Measurements from ENCODE around the gene CDKN1B. TPM values are rescaled to one million over a fixed set of nuclear protein-coding genes. Genes with fewer than 3 reads are reported as not detected.
"Not testable (repeated sequence)": the region's sequence is repeated elsewhere in the genome, so short reads cannot be mapped to it uniquely, and the experiment has no call there.

CDKN1B gene
- total RNA-seq, 1 donor from 2014 or later: 25.5 TPM

GRCh38 chr12:12723149-12723680 lies 6.0 kb downstream of the CDKN1B start:
- ATAC-seq (no peak), DNase-seq (ENCODE audit: low spot score) (no peak)

- ATAC-seq: peak; percentile 49
- DNase-seq (ENCODE audit: low spot score): peak; percentile 65
Observed at GRCh38 chr12:12723681-12724420, 6.7 kb downstream of the CDKN1B start.

GRCh38 chr12:12724421-12725085 lies 7.4 kb downstream of the CDKN1B start:
- DNase-seq (ENCODE audit: low spot score): no peak
- peak; percentile 22 for ATAC-seq

GRCh38 chr12:12725086-12725955 lies 8.2 kb downstream of the CDKN1B start:
- DNase-seq (ENCODE audit: low spot score): peak; percentile 95
- peak; percentile 75 for ATAC-seq

- DNase-seq (ENCODE audit: low spot score) (no peak), ATAC-seq (no peak)
Observed at GRCh38 chr12:12725956-12726554, 8.9 kb downstream of the CDKN1B start.

- DNase-seq (ENCODE audit: low spot score): no peak
- ATAC-seq: no peak
Observed at GRCh38 chr12:12726555-12727093, 9.5 kb downstream of the CDKN1B start.

GRCh38 chr12:12731178-12731577 lies 14.0 kb downstream of the CDKN1B start:
- ATAC-seq (no peak), DNase-seq (ENCODE audit: low spot score) (no peak)

- DNase-seq (ENCODE audit: low spot score) (no peak), ATAC-seq (no peak)
Observed at GRCh38 chr12:12731785-12732184, 14.6 kb downstream of the CDKN1B start.

GRCh38 chr12:12733118-12733517 lies 15.9 kb downstream of the CDKN1B start:
- no peak for ATAC-seq
- no peak for DNase-seq (ENCODE audit: low spot score)

- DNase-seq (ENCODE audit: low spot score): no peak
- ATAC-seq: no peak
Observed at GRCh38 chr12:12734054-12734453, 16.9 kb downstream of the CDKN1B start.

- ATAC-seq (no peak), DNase-seq (ENCODE audit: low spot score) (no peak)
Observed at GRCh38 chr12:12734561-12735071, 17.4 kb downstream of the CDKN1B start.

- DNase-seq (ENCODE audit: low spot score) (no peak), ATAC-seq (no peak)
Observed at GRCh38 chr12:12735301-12735700, 18.1 kb downstream of the CDKN1B start.

- peak; percentile 87 for ATAC-seq
- DNase-seq (ENCODE audit: low spot score): no peak
Observed at GRCh38 chr12:12736759-12737676, 19.9 kb downstream of the CDKN1B start.

- DNase-seq (ENCODE audit: low spot score); ATAC-seq: not testable (repeated sequence)
Observed at GRCh38 chr12:12738152-12738551, 21.0 kb downstream of the CDKN1B start.

- ATAC-seq: peak; percentile 48
- DNase-seq (ENCODE audit: low spot score): no peak
Observed at GRCh38 chr12:12741660-12742059, 24.5 kb downstream of the CDKN1B start.

- ATAC-seq: no peak
- DNase-seq (ENCODE audit: low spot score): no peak
Observed at GRCh38 chr12:12744546-12745305, 27.6 kb downstream of the CDKN1B start.

- ATAC-seq (no peak), DNase-seq (ENCODE audit: low spot score) (no peak)
Observed at GRCh38 chr12:12745576-12746211, 28.5 kb downstream of the CDKN1B start.

- DNase-seq (ENCODE audit: low spot score) (no peak), ATAC-seq (no peak)
Observed at GRCh38 chr12:12747278-12747677, 30.1 kb downstream of the CDKN1B start.

All from left lobe of liver (tissue), 2 donors.